HG03095 (cell line): Measurements from ENCODE around the gene AATF.

Experiments
- ATAC-seq: cut with Tn5 transposase; IDR thresholded peaks from one replicate; pipeline ENCODE4 v1.9.1; 2021; ENCODE audit warnings: moderate library complexity; ENCODE audit not compliant: unreplicated experiment

AATF gene

DNA sequence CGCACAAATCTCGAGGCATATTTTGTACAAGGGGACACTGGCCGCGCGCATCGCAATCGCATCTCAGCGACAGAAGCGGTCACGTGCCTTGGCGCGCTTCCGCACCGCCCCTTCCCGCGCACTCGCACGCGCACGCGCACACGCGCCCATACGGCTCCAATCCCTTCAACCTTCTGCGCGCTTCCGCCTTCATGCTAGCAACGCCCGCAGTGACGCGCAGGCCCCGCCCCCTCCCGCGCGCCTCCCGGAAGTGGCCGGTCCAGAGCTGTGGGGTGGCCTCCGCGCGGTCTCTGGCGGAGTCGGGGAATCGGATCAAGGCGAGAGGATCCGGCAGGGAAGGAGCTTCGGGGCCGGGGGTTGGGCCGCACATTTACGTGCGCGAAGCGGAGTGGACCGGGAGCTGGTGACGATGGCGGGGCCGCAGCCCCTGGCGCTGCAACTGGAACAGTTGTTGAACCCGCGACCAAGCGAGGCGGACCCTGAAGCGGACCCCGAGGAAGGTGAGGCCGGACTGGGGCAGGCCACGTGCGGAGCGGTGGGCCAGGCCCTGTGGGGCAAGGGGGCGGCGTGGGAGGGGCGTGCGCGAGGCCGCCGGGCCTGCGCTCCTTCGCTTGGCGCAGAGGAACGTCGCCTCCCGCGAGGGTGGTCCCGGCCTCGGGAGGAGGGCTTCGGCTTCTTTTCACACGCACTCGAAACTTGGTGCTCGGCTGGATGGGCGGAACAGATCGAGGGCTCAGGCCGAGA lies at the start of gene AATF:
AATF (plus strand) TSS at position 238 of the 744 bp plus-strand sequence; CDS start at position 410, 172 bp downstream.
- peak; percentile 81 for ATAC-seq

GRCh38 chr17:36899250-36900159 lies 49.2 kb upstream of the AATF start:
- no peak for ATAC-seq

DNA sequence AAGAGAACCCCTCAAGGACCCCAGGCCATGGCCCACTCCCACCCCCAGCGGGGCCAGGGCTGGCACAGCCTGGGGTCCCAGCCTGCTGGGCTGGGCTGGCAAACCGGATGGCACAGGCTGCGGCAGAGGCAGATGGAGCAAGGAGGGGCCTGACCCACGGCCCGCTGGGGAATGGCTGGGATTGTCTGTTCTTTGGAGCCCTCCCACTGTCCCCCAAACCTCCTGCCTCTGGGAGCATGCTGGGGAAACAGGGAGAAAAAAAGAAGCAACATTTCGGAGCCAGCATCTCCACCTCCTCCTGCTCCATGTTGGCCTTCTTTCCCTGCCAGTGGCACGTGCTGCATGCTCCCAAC lies 48.6 kb upstream of the AATF start:
- no peak for ATAC-seq

DNA sequence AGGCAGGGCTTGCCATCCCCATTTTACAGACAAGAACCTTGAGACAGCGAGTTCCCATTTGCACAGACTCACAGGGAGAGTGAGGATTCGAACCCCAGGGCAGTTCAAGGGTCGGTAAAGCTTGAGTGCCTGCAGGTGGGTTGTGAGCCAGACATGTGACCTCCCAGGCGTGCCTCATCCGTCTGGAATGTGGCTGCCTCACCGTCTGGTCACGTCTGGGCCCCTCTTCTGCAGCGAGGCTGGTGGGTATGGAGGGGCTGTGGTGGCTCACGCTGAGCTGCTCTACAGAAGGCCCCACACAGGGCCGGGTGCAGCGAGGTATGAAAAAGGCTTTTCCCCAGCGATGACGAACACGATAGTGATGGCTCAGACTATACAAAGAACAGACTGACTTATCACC lies 47.2 kb upstream of the AATF start:
- ATAC-seq = no peak

GRCh38 chr17:36907407-36907806 lies 41.3 kb upstream of the AATF start:
- ATAC-seq = no peak

DNA sequence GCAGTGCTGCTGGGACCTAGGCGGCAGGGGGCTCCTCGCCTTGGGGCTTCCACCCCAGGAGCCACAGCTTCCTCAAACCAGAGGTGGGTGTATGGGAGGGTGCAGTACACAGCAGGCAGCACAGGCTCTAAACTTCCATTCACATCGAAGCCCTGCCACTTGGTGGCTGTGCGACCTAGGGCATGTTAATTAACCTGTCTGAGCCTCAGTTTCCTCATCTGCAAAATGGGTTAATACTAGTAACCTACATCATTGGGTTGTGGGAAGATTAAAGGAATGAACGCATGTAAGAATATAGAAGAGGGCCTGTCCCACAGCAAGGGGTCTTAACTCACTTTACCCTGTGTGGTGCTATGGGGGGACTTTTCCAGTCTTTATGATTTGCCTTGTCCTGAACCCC lies 38.2 kb upstream of the AATF start:
- ATAC-seq = no peak

- no peak for ATAC-seq
These were observed 37.8 kb upstream of the AATF start for GRCh38 chr17:36911001-36911400.

DNA sequence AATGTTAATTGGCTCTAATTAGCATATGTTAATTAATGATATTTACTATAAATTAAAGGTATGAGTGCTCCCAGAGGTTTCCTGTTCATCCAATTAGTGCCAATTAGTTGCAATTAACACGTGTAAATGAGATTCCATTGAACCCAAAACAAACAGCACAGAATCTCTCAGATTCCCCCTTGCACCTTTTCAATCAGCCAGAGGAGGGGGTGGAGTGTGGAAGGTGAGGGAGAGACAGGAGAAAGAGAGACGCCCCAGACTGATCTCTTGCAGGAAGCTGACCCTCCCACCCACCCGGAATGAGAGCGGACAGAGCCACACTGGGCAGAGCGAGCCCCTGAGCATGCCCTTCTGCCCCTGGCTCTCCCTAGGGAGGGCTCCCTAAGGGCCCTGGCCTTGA lies 35.6 kb upstream of the AATF start:
- ATAC-seq = no peak

GRCh38 chr17:36918211-36918691 lies 30.5 kb upstream of the AATF start:
- no peak for ATAC-seq

GRCh38 chr17:36919407-36919968 lies 29.3 kb upstream of the AATF start:
- ATAC-seq = no peak

- ATAC-seq = no peak
These were observed 28.4 kb upstream of the AATF start for GRCh38 chr17:36920032-36921005.

- ATAC-seq = no peak
These were observed 27.5 kb upstream of the AATF start for GRCh38 chr17:36921095-36921851.

- ATAC-seq = no peak
These were observed 26.6 kb upstream of the AATF start for GRCh38 chr17:36922175-36922574.

GRCh38 chr17:36923814-36924221 lies 24.9 kb upstream of the AATF start:
- ATAC-seq = no peak

GRCh38 chr17:36926226-36926625 lies 22.5 kb upstream of the AATF start:
- ATAC-seq = no peak

- ATAC-seq = no peak
These were observed 22.1 kb upstream of the AATF start for GRCh38 chr17:36926701-36927100.

DNA sequence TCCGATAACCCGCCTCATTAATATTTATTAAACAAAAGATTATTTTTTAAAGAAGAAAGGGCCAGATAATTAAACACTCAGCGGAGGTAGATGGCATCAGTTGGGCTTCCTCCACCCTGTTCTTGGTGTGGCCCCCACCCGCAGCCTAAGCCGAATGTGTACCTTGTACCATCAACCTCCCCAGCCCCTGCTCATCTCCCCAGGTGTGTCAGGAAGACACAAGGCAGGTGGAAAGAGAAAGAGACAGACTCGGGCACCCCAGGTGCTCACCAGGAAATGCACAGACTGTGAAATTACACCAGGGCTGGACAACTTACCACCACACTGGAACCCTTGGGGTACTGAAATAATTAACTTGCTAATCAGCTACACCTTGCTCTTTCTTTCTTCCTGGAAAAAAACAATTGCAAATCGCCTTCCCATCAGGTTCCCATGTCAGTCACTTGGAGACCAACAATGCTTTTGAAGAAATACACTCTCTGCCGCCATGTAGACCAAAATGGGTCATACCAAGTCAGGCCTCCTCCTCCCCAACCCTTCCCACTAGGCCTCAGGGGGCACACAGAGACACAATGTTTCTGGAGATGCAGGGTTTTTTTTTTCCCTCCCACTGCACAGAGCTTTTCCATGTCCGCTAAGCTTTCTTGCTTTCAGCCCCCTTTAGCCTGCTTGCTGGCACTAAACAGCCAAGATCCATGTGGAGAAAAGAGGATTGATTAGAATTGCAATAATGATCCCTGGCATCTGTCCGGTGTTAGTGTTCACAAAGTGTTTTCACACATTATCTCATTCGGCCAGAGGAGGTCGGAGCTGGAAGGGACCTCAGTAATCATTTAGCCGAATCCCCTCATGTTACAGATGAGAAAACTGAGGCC lies 20.0 kb upstream of the AATF start:
- ATAC-seq = no peak

DNA sequence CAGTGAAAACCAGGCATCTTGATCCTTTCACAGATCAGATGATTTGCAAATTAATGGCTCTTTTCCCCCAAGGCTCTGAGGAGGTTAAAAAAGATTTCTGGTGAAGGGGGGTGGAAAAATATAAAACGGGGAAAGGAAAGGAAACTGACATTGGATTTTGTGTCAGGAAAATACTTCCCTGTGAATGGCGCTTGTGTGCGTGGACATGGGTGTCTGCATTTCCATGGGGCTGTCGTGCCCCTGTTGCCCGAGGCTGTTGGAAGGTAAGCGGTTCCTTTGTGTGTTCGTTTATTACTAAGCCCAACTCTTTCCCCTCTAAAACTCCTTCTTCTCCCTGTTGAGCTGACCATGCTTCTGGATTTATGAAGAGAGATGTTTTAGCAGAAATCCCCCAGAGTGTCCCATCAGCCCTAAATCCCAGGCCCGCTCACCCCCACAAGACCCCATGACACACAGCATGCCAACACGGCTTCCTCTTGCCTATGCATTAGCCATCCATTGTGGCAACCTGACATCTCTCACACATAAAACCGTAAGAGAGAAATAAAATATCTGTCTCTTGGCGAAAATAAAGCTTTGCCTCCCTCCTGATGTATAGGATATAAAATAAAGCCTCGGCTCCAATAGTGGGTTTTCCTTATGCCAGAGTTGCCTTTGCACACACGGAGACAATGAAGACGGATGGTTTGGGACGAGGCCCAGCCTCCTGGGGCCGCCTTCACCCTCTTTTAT lies 18.7 kb upstream of the AATF start:
- no peak for ATAC-seq
